T47D (cell line): ENCODE measurements around the gene SBK1.
"Not testable (repeated sequence)": the region's sequence is repeated elsewhere in the genome, so short reads cannot be mapped to it uniquely, and the experiment has no call there.

Experiments used
- DNase-seq, 2 experiments: peaks; one replicate each; pipeline versions ENCODE4 v3.0.0 to v3.0.0-alpha.2; 2011 to 2012; ENCODE audit warnings: low read depth in 1 of 2, low spot score in 1 of 2
- JUND ChIP-seq: IDR thresholded peaks from 2 replicates; pipeline ENCODE4 v1.6.1; 2012; ENCODE audit warnings: low read depth
- in situ Hi-C: cut with HindIII; loops from 2 replicates; pipeline ENCODE4 v1.10.0; 2016; ENCODE audit warnings: low sequenced_read_pairs, low pct_unique_long_range_greater_than_20kb

SBK1 gene

GRCh38 chr16:28317040-28317880 is 24.9 kb downstream of the SBK1 start:
- peak; percentile 60 to 63 for DNase-seq
- TF ChIP-seq JUND, result no peak
- in situ Hi-C loops, result no loop called here

- TF ChIP-seq JUND, result no peak
- DNase-seq, result no peak
- in situ Hi-C loops, result no loop called here
Measured at GRCh38 chr16:28318042-28318744, 25.9 kb downstream of the SBK1 start.

DNA sequence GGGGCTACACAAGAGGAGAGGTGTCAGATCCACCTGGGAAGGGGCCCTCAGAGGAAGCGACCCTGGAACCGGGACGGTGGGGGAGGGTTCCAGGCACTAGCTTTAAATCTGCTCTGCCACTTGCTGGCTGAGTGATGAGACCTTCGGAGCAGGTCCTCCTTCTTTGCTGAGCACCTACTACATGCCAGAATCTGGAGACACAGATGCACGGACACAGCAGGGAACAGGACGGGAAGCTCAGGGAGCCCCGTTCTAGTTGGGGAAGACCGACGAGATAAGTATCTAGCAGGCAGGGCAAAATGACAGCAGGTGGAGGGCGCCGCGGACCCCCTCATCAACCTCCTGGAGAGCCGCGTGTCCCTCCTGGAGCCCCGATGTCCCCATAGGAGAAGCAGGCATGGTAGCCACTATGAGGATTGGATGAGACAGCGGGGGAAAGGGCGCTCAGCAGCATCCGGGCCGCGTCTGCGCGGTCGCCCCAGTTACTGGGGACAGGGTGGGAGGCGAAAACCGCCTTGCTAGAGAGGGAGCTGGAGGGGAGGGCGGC is 27.2 kb downstream of the SBK1 start:
- no peak for DNase-seq
- no peak for TF ChIP-seq JUND
- in situ Hi-C loops, result no loop called here

DNA sequence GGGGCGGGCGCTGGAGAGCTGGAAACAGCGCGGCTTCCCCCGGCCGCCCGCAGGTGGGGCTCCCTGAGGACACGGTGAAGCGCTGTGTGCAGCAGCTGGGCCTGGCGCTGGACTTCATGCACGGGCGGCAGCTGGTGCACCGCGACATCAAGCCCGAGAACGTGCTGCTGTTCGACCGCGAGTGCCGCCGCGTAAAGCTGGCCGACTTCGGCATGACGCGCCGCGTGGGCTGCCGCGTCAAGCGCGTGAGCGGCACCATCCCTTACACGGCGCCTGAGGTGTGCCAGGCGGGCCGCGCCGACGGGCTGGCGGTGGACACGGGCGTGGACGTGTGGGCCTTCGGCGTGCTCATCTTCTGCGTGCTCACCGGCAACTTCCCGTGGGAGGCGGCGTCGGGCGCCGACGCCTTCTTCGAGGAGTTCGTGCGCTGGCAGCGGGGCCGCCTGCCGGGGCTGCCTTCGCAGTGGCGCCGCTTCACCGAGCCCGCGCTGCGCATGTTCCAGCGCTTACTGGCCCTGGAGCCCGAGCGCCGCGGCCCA is 27.8 kb downstream of the SBK1 start:
- no peak for TF ChIP-seq JUND
- in situ Hi-C loops, result no loop called here
- DNase-seq, result no peak

DNA sequence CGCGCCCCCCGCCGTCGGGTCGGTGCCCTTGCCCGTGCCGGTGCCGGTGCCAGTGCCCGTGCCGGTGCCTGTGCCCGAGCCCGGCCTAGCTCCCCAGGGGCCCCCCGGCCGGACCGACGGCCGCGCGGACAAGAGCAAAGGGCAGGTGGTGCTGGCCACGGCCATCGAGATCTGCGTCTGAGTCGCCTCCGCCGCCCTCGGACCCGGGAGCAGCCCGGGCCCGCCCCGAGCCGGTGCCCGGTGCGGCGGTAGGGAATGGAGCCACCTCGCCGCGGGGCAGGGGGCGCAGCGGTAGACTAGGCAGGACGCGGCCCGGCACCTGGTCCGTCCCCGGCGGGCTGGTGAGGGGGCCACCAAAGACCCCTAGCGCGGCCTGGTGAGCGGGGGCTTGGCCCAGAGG is 28.4 kb downstream of the SBK1 start:
- in situ Hi-C loops, result no loop called here
- DNase-seq, result no peak
- no peak for TF ChIP-seq JUND

DNA sequence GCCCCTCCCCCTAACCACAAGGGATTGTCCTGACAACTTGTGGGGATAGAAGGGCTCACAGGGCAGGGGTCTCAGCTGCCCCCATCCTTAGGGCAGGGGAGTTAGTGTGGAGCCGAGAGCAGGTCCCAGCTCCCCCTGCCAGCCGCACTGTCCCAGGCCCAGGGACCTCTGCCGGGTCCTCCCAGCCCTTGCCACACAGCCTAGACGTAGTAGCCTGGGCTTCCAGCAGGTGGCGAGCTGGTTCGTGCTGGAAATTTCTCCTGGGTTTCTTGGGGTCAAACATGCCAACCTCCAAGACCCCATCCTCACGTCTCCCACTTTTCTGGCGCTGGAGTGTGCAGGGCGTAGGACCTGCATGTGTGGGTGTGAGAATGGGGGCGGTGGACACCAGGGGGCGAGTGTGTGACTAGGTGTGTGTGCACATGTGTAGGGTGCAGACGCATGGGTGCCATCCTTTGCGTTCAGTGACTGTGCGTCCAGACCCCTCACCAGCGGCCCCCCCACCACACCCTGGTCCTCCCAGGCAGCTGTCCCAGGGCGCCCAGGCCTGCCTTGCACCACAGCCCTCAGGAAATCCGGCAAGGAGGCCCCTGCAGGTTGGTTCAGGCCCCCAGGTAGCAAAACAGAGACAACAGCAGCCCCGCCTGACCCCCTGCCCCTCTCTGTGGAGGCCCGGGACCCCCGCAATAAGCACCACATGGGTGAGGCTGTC is 29.5 kb downstream of the SBK1 start:
- TF ChIP-seq JUND, result no peak
- in situ Hi-C loops, result no loop called here
- peak; percentile 45 to 64 for DNase-seq

DNA sequence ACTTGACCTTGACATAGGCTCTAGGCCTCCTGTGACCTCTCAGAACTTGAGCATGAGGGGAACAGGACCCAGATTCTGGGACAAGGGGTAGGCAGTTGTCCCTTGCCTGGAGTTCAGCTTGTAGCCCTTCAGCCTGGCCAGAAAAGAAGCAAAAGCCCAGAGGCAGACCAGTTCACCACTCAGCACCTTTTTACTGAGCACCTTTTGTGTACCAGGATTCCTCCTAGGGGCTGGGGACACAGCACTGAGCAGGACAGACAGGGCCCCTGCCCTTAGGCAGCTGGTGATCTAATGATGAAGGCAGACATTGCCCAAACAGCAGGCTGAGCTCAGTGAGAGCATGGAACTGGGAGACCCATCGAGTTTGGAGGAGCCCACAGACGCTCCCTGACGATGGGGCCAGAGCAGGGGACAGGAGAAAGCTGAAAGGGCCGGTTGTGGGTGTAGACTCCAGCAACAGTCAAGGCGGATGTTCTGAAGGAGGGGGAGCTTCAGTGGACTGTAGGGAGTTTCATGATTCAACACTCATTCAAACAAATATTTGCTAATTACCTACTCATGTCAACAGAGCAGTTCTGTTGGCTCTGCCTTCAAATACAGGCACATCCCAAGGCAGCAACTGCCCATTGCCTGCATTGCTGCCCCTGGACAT is 32.0 kb downstream of the SBK1 start:
- TF ChIP-seq JUND, result no peak
- DNase-seq, result peak; percentile 66 to 88
- in situ Hi-C loops, result no loop called here

- DNase-seq, result no peak
- TF ChIP-seq JUND, result no peak
- in situ Hi-C loops, result no loop called here
Measured at GRCh38 chr16:28324887-28325279, 32.6 kb downstream of the SBK1 start.

DNA sequence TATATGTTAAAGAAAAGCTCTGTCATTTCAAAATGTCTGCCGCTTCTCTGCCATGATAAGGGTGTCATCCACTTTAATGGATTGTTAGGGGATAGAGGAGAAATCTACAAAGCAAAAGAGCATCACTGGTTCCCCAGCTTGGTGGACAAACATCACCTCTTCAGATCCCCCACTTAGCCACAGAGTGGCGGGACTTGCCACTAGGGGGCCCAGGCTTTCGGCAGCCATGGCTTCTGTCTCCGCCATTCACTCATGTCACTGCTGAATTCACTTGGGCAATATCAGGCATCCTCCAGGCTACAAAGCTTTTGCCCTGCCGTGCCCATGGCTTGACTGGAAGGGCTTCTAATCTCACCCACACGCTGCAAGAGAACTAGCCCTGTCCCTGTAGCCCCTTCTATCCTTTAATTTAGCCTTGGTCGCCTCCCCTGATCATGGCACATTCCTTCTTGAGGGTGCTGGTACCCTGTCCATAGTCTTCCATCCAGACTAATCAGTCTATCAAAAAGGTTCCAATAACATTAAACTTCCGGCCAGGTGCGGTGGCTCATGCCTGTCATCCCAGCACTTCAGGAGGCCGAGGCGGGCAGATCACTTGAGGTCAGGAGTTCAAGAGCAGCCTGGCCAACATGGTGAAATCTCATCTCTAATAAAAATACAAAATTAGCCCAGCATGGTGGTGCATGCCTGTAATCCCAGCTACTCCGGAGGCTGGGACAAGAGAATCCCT is 34.7 kb downstream of the SBK1 start:
- in situ Hi-C loops, result no loop called here
- peak in 1 of 2 experiments; percentile 51 for DNase-seq
- no peak for TF ChIP-seq JUND

- in situ Hi-C loops, DNase-seq: not testable (repeated sequence)
Measured at GRCh38 chr16:28330232-28330631, 37.9 kb downstream of the SBK1 start.

- DNase-seq, in situ Hi-C loops: not testable (repeated sequence)
Measured at GRCh38 chr16:28330981-28331380, 38.7 kb downstream of the SBK1 start.

DNA sequence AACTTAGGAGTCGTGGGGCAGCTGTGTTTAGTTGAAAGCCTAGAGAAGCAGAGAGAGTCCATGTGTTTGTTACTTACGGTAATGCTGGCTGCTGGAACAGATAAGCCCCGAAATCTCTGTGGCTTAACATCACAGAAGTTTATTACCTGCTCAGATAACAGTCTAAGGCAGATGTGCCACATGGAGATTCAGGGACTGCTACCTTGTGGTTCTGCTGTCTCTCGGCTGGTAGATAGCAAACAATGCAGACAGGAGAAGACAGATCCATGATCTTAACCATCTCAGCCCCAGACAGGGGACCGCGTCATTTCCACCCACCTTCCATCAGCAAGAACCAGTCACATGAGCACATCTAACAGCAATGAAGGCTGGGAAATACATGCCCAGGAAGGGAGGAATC is 40.3 kb downstream of the SBK1 start:
- in situ Hi-C loops, DNase-seq: not testable (repeated sequence)

DNA sequence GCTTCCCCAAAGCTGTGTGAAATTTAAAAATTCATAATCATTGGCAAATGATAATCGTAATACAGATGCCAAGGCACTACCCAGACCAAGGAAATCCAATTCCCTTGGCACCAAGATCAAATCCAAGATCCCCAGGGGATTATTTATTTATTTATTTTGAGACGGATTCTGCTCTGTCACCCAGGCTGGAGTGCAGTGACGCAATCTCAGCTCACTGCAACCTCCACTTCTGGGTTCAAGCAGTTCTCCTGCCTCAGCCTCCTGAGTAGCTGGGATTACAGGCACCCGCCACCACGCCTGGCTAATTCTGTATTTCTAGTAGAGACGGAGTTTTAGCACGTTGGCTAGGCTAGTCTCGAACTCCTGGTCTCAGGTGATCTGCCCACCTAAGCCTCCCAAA is 43.4 kb downstream of the SBK1 start:
- in situ Hi-C loops, DNase-seq: not testable (repeated sequence)

GRCh38 chr16:28336940-28337710 is 44.8 kb downstream of the SBK1 start:
- DNase-seq, in situ Hi-C loops: not testable (repeated sequence)

DNA sequence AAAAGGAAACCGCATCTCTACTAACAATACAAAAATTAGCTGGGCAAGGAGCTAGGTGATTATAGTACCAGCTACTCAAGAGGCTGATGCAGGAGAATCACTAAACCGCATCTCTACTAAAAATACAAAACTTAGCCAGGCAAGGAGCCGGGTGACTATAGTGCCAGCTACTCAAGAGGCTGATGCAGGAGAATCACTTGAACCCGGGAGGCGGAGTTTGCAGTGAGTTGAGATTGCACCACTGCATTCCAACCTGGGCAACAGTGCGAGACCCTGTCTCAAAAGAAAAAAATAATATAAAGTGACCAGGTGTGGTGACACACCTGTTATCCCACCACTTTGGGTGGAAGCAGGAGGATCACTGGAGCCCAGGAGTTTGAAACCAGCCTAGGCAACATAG is 45.9 kb downstream of the SBK1 start:
- DNase-seq, in situ Hi-C loops: not testable (repeated sequence)

DNA sequence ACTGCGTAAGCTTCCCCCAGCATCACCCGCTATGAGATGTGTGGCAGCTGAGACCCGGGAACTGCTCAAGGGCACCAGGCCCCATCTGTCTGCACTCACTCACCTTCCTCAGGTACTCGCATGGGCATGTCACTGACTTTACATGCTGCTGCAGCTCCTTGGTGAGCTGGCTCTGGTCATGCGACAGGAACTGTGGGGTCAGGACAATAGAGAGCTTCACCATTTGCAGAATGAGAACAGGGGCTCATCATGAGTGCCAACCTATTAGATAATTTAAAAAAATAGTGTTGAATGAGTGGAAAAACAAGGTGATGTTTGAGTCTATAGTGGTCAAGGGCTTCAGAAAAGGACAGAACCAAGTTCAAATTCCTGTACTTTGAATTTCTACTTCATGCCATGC is 70.3 kb downstream of the SBK1 start:
- in situ Hi-C loops, DNase-seq: not testable (repeated sequence)
